ENCODE measurements around the gene GPC3.
A peak's percentile ranks its signal among the peaks of the same experiment; 100 is the strongest.
"Not testable (repeated sequence)": the region's sequence is repeated elsewhere in the genome, so short reads cannot be mapped to it uniquely, and the experiment has no call there.

GPC3 gene

DNA sequence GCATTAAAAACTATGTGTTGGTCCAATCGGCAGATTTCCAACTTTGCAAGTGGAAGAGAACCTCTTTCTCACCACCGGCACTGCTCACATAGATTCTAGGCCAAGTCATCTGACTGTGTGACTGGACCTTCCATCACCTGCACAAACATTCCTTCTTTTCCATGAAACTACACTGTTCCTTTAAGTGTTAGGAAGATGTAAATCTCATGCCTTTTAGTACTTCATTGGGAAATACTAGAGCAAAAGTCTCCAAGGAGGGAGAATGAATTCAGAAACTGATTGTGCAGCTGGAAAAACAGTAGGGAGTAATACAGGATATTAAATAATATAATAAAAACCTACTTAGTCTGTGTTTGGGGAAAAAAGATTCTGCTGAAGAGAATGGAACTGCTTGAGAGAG lies 238.2 kb downstream of the GPC3 start:
- no peak for DNase-seq

DNA sequence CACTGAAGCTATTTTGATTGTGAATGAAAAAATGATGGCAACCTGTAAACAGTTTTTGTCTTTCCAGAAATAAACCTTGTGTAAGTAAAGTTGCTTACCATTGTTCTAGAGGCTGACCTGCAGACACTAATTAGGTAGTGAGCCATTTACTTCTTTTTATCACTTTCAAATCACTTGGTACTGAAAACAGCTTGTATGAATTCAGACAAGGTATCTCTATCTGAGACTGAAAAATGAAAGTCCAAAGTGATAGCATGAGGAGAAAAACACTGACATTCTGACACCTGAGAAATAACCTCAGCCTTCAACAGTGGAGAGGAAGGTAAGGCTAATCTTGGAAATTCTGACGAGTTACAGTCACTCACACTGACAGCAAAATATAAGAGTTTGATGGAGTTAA lies 238.8 kb downstream of the GPC3 start:
- no peak for DNase-seq

DNA sequence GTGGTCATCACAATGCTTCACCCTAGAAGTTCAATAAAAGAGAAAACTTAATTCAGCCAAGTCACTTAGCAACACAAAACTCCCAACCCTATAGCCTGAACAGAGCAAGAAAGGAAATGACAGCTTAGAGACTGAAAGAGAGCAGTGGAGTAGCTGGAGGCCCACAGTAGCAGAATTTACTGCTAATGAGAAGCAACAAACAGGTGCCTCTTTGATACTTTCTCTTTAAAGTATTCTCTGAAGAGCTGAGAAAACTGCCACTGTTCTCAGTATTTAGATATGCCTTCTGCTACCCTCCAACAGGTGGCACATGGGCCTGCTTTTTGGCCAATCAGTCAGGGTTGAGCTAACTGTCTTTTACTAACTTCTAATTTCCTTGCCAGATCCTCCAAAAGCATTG lies 240.0 kb downstream of the GPC3 start:
- no peak for DNase-seq

DNA sequence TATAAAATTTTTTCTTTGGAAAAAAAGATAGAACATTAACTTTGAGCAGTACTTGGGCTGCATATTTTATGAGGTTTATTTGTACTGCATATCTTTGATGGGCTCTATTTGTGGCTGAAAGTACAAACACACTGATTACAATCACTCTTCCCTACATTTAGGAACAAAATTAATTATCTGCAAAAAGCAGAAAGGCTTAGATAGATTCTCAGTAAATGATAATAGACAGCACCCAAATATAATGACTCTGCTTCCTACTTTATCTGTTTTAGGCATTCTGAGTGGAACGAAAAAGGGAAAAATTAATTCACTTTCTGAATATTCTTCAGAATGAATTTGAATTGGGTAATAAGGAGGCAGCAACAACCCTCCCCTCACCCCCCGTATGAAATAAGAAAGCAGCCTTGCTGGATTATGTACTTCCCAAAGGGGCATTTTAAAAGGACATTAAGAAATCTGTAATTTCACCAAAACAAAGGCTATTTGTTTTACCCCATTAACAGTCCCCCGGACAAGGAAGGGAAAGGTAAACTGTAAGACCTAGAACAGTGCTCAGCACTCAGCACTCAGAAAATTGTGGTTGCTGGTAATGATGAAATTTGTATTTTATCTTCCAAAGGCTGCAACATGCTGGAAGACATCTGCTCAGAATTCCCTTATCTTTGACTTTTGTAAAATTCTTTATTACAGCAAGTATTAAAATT lies 242.6 kb downstream of the GPC3 start:
- no peak for DNase-seq

DNA sequence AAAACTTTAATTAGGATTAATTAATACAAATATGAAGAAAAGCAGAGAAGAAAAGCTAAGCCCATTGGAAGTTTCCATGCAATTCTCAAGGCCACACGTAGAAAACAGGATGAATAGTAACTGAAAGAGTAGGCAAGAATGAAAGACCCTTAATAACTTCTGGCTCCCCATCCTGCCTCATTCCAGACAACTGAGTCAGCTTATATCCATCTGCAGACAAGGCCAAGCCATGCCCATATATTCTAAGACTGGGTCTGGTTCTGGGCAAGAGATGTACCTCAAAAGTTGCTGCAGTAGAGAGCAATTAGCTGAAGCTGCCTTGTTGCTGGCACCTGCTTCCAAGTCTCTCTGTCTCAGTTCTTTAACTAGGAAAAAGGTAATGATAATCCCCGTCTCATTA lies 244.1 kb downstream of the GPC3 start:
- DNase-seq, result no peak

DNA sequence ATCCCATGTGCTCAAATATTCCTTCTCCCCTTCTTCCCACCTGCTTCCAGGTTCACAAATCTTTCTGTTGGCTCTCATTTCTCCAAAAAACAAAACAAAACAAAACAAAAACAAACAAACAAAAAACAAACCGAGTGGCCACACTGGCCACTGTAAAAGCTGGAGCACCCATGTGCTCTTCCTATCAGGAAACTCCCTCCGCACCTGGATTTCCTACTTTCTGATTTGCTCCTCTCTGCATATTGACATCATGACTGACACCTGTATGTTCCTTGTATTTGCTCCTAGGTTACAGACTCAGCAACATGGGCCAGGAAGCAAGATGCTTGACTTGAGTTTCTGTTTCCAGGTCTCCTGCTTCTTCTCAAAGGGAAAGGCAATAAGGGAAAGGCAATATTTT lies 258.8 kb downstream of the GPC3 start:
- DNase-seq, result peak; percentile 57

DNA sequence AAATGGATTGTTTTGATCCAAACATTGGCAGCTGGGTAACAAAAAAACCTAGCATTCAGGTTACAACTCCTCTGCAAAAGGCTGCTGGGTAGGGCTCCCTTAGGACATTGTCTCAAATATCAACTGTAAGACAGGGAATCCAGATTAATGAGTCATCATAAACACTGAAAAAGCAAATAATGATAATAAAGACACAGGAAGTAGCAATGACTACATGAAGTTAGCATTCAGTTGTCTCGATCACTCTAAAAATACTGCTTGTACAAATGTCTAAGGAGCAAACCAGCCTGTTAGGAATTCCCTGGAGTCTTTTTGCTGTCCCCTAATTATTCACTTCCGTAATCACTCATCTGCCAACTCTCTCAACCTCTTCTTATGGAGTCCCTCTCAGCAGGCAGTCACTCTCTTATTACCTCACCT lies 259.2 kb downstream of the GPC3 start:
- DNase-seq, result peak; percentile 90

DNA sequence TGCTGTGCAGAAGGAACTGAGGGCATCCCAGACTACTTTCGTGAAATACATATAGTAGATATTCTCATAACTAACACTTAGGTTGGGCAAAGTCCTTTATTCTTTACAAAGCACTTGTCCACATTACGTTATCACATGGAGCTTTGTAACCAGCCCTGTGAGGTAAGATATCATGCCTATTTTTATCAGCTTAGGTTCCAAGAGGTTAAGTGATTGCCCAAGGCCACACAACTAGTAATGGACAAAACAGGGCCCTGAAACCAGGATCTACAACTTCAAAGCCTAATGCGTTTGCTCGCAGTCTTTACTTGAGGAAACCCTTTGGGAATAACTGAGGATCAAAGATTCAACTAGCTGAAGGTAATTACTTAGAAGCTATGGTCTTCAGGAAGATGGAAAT lies 261.5 kb downstream of the GPC3 start:
- no peak for DNase-seq

DNA sequence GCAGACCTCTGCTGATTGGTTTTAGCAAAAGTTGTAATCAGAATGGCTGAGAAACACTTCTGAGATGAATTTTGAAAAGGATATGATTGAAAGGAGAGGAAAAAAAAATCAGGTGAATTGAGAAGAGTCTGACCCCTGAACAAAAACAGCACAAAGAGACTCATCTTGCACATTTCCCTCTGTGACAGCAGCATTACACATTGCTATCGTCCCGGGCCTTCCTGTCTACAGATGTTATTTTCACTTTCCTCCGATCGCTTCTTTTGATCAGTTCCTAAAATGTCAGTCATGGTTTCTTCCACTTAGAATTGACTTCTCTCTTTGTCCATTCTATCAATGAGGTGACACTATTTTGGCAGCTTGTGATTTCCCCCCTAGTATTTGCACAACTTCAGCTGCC lies 262.6 kb downstream of the GPC3 start:
- no peak for DNase-seq

DNA sequence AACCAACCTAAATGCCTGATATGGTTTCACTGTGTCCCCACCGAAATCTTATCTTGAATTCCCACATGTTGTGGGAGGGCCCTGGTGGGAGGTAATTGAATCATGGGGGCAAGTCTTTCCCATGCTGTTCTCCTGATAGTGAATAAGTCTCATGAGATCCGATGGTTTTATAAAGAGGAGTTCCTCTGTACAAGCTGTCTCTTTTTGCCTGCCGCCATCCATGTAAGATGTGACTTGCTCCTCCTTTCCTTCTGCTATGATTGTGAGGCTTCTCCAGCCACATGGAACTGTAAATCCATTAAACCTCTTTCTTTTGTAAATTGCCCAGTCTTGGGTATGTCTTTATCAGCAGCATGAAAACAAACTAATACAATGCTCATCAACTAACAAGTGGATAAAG lies 265.1 kb downstream of the GPC3 start:
- DNase-seq, result not testable (repeated sequence)

DNA sequence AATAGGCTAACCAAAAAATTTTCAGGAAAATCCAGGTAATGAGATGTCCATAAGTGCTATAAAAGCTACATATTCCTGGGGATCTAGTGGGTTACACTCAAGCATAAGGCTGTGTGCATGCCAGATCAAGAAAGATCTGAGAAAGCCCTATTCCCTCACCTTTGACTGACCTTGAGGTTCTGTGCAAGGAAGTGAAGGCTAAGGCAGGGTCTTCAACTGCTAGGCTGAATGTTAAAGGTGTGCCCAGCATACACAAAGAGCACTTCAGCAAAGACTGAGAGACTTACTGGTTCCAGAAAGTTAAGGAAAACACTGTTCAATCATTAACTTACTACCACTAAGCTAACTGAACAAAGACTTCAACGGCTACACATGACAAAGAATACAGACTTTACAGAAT lies 269.7 kb downstream of the GPC3 start:
- no peak for DNase-seq

DNA sequence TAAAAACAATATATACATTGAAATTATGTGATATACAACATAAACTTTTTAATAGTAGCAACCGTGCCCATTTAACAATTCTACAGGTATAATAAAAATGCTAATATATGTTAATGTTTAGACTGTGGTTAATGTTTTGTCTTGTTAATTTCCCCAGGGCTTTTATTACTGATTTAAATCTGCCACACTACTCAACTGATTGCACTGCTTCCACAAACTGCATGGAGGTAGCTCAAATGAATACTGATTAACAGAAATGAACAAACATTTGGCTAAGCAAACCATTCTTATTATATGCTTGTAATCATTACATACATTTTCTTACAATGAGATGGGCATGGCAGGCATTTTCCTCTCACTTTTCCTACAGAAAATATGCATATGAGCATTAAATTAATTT lies 275.9 kb downstream of the GPC3 start:
- no peak for DNase-seq

DNA sequence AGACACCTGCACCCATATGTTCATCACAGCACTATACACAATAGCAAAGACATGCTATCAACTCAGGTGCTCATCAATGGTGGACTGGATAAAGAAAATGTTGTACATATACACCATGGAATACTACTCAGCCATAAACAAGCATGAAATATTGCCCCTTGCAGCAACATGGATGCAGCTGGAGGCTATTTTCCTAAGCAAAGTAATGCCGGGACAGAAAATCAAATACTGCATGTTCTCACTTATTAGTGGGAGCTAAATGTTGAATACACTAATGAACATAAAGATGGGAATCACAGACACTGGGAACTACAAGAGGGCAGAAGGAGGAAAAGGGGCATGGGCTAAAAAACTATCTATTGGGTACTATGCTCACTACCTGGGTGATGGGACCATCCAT lies 278.5 kb downstream of the GPC3 start:
- DNase-seq, result no peak

DNA sequence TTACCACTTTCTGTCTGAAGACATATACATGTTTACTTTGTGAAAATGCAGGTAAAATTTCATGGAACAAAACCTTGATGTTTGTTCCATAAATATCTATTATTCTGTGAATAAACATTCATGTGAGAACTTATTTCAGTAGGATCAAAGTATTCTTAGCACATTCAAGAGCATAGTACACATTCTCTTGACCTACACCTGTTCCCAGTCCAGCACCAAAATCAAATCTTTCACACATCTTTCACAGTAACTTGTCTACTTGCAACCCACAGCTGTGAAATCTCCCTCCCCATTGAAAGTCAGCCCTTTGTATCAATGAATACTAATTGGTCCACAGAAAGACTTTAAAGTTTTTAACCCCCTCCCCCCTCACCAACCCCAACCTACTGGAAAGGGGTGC lies 283.2 kb downstream of the GPC3 start:
- no peak for DNase-seq

DNA sequence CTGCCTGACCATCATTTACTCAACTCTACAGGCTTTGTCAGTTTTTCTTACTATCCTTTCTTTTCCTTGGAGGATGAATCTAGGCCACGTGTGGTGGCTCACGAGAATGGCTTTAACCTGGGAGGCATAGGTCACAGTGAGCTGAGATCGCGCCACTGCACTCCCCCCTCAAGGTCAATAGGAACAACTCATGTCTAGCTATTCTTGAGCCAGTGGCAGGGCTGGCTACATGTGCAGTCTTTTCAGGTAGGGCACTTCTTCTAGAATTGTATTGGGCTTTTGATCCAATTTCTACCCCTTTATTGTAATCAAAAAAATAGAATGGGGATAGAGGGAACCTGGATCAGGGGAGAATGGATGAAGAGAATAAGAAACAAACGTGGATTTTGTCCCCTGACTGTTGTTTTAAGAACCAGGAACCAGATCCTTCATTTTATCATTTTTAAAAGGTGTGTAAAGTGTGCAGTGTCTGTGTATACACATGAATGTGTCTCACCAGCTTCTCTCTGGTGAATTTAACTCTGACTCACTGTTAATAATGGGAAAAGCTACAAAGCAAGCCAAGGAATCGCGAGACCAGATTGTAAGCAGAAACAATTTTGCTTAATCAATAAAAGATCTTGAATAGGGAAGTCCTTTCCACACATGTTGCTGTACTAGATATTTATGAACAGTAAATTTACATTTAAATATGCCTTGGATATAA lies 286.2 kb downstream of the GPC3 start:
- no peak for DNase-seq

DNA sequence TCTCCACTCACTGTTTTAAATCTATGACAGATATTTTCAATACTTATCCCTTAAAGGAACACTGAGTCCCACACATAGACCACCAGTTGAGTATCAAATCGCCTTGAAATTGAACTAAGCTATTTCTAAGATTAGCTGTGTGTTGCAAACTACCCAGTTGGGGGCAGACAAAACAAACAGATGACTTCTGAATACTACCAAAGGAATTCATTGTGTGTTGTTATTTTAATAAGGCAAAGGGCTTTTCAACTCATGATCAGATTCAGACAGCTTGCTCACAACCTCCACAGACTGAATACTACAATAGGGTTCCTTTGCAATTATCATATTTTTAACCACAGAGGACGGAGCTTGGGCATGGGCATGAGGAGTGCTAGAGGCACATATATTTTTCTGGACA lies 287.1 kb downstream of the GPC3 start:
- DNase-seq, result no peak

DNA sequence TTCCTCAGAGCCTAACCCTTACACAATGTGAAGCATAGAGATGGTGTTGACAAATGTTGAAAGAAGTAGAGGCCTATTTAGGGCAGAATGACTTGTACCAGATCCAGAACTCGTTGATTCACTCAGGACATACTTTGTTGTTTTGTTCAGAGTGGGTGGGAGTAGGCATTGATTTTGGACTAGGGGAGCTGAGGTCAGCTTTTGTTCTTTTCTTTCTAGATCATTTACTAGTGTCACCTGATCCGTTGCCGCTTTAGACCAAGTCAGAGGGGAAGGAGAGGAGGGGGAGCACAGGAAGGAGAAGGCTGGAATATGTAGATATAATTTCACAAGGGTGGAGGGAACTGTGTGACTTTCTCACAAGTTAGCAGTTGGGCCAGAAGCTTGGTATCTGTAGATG lies 287.7 kb downstream of the GPC3 start:
- no peak for DNase-seq

DNA sequence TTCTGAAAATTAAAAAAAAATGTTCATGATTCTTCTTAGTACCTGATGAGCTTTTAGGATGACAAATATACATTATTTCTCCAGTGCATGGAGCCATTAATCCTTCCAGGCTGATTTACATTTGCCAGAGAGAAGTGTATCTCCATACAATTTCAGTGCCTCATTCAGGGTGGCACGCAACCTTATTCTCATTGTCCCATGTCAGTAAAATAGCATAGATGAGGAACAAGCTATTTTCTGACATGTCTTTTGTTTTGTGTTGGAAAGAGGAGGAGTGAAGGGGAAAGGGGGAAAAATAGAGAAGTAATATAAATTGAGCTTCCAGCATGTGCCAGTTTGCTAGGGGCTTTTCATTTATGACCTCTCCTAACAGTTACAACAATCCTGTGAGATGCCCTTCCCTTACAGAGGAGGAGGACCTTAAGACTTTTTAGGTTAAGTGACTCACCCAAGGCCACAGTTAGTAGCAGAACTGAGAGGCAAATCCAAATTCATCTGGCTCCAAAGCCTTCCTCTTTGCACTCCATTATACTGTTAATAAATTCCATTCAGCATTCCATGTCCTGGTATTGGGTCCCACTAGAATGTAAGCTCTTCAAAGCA lies 295.3 kb downstream of the GPC3 start:
- DNase-seq, result no peak

DNA sequence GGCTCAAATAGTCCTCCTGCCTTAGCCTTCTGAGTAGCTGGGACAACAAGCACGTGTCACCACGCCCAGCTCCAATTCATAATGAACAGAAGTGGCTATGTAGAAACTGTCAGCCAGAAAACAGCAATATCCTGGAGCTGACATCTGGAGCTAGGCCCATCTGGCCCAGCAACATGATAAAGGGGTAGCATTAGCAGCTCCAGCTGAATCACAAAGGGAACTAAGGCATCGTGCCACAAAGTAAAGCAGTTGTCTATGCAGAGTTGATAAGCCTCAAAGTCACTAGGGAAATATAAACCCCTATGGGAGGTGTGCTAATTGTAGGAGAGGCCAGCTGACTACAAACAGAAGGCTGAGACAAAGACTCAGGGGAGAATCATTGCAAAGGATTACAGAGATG lies 299.6 kb downstream of the GPC3 start:
- DNase-seq, result peak; percentile 86

DNA sequence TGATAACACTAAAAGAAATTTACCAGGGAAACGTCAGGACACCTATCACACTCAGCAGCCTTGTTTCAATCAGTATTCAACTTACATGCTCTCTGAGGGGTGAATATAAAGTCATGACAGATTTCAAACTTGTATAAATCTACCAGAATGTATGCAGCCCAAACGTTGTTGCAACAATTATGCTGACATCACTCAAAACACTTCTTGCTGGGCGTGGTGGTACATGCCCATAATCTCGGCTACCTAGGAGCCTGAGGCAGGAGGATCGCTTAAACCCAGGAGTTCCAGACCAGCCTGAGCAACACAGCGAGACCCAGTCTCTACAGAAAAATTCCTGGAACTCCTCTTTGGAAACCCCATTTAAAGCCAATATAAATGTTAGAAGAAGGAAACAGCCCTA lies 303.5 kb downstream of the GPC3 start:
- DNase-seq, result no peak

DNA sequence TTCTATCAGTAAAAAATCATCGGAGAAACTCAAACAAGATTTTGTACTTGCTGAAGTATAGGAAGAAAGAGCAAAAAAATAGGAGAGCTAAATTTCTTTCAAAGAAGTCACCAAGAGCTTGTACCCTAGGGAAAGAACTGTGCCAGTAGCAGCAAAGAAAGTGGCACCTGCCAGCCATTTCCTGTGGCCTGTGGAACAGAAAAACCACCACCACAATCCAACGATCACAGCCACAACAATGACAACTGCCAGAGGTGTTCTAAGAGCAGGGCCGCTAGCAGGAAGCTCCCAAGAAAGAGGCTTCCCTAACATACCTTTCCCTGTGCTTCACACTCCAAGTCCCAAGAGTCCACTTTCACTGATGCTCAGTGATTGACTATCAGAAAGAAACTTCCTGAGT lies 304.0 kb downstream of the GPC3 start:
- no peak for DNase-seq

DNA sequence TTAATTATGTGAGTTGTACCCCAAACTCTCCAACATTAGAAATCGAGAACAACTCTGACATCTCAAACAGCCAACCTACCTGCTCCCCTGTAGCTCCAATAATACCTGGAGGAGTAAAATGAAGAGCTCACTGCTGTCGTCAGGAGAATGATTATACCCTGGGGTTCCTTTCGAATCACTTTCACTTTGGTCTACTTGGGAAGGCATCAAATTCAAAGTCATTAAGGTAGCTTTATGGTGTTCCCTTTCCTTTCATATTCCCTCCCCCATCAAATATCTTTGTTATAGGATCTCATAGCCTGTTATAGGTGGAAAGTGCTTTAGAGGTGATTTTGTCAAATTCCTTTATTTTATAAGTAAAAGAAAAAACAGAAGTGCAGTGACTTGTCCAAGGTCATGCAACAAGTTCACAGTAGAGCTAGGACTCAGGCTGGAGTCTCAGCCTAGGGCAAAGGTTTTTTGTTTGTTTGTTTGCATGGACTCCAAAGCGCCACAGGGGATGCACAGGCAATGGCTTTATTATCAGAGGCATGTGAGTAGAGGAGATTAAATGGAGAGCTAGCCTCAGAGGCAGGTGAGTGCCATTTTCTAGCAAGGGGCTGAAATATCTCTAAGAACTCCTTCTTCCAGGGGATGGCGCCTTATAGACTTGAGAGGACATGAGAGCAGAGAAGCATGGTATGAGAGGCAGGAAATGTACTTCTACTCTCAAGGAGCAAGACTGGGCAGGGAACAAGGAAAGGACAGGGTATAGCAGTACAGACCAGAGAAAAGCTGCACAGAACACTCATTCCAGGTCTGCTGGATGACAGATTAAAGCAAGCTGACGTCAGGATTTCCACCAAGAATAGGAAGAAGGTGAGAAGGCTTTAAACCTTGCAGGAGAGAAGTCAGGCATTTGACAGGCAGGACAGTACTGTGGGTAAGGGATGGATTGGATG lies 308.0 kb downstream of the GPC3 start:
- no peak for DNase-seq

DNA sequence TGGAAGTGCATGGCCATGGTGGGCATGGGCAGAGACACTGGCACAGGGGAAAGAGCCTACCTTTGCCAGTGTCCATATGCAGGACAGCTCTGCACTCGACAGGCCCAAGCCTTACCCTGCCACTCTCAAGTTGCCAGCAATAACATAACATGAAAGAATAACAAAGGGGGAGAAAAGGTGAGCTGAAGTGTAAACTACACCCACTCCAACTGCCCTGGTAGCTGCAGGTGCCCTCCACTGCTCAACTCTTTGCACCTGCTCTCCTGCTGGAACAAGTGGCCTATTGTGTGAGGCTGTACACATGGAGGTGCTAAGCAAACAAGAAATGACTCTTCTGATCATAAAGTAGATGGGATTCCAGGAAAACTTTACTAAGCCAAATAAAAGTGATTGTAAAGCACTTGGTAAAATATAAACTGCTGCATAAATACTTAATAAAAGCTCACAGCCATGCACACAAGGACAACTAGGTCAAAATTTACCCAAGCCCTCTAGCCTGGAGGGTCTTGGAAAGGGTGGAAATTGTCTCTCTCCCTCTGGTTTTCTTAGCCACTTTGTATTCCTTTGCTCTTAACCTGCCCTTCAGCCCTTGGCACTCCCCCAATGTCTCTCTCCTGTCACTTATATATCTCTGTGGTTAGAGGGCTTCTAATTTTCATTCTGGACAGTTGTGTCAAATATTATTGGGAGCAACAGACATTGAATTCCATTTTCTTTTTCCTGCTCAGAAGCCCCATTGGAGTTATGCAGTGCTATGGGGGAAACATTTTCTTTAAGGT lies 308.9 kb downstream of the GPC3 start:
- DNase-seq, result peak; percentile 96
